Limb (tissue), 2 donors: ENCODE data around the gene HUNK.

Source experiments
- DNase-seq, 2 donors: peaks; one replicate each; pipeline ENCODE4 v3.0.0-alpha.2; 2016; ENCODE audit errors: extremely low spot score in 2 of 2

Gene HUNK

DNA sequence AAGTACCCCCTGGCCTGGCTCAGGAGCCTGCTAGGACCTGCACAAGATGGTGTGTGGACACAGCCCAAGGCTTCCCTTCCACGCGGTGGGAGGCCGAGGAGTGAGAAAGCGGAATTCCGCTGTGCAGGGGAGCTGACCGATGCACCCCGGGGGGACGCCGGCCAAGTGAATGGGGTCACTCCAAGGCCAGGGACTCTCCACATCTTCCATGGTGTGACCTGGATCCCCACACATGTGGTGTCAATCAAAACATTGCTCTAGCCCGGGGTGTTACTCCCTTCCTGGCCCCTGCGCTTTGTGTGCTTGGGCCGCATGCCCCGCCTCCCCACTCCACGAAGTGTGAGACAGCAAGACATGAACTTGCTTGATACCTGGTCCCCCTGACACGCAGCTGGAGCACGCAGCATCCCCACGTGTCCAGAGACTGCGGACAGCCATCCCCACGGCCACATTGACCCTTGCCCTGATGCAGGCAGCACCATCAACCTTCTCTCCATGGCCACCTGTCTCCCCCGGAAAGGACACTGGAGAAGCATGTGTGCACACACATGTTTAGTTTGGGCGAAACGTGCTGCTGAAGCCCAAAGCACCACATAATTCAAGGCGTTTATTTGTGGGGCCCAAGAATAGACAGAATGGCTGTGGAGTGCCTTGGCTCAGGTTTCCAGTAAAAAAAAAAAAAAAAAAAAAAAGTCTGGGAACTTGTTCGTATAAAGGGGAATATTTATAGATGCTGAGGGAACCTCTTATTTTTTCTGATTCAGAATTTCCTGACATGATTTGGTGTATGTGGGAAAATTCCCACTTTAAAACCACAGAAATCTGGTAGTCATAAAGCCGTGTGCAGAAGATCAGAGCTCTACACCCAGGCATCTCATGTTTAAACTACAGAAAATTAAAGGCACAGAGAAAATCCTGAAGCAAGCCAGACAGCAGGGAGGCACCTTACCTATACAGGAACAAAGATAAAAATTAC is 171.7 kb downstream of the HUNK start:
- peak in 1 of 2 donors; percentile 46 for DNase-seq

DNA sequence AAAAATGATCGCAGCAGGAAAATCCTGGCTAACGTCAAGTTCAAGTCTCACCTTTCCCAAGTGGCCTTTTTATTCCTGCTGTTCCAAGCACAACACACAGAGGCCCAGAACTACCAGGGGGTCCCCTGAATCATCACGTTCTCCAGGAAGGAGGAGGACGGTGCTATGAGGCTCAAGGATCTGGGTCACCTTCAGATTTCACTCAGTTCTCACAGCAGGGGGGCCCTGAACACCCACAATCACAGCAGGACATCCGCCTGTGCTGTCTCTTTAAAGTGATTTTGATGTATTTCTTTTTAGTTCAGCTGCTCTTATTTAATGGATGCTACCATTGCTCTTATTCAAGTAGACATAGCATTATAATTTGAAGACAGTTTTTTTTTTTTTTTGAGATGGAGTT is 173.4 kb downstream of the HUNK start:
- DNase-seq: no peak

DNA sequence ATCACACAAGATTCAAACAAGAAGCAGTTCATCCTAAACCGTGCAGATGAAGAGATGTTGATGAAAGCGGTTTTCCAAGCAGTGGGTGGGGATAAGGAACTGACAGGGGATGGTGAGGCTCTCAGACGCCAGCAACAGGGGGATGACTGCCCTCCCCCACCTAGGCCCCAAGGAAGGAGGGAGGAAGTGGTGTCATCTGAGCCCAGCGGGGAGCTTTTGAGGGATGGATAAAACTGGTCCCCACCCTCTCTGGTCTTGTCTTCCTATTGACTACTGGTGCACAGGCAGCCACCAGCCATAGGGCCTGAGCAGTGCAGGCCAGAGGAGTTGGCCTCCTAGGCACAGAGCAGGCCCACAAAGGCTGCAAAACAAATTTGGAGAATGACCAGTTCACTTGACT is 175.5 kb downstream of the HUNK start:
- DNase-seq: no peak
